HG03108 (cell line): ENCODE data around the gene RHBDL3.

Experiments
- ATAC-seq: cut with Tn5 transposase; IDR thresholded peaks from one replicate; pipeline ENCODE4 v1.9.1; 2021; ENCODE audit warnings: moderate library complexity; ENCODE audit not compliant: unreplicated experiment

Gene RHBDL3

DNA sequence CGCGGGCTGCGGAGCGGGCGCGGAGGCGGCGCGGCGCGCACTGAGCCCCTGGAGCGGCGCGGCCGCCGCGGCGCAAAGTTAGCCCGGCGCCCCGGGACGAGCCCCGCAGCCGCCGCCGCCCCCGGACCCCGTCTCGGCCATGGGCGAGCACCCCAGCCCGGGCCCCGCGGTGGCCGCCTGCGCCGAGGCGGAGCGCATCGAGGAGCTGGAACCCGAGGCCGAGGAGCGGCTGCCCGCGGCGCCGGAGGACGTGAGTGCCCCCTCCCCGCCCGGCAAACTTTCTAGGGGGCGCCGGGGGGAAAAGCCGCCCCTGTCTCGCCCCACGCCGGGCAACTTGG is 388 bp downstream of the RHBDL3 start:
- no peak for ATAC-seq

DNA sequence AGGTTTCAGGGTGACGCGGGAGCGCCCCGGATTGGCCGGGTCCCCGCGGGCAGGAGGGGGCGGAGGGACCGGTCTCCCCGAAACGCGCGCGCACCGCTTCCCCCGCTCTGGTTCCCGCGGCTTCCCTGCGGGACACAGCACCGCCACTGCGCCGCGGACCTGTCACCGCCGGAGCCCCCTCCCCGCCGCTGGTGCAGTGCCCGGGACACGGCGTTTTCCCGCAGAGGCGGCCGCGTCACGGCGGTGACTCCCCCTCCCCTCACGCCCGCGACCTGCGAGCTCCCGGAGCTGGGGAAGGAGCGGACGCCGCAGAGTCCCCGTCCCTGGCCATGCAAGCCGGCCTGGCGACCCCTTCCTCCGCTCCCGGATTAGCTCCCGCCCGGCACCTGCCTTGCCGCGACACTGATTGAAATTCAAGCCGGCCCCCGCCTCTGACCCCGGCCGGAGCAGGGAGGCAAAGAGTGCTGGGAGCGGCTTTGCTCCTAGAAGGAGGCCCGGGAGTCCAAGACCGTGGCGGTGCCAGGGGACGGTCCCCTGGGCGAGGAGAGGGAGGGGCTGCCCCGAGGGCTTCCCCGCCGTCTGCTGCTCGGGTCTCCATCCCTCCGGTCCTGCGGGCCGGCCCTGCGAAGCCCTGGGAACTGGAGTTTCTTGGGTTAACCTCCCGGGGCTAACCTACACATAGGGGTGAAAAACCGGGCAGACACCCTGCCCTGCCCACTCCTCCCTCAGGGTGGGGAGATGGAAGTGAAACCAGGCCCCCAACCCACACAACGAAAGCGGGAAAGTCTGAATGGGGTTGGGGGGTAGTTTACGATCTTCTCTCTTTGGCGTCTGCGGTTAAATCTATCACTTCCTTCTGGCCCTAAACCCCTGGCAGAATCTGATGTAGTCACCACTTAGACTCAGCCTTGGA is 1.0 kb downstream of the RHBDL3 start:
- ATAC-seq, result no peak

DNA sequence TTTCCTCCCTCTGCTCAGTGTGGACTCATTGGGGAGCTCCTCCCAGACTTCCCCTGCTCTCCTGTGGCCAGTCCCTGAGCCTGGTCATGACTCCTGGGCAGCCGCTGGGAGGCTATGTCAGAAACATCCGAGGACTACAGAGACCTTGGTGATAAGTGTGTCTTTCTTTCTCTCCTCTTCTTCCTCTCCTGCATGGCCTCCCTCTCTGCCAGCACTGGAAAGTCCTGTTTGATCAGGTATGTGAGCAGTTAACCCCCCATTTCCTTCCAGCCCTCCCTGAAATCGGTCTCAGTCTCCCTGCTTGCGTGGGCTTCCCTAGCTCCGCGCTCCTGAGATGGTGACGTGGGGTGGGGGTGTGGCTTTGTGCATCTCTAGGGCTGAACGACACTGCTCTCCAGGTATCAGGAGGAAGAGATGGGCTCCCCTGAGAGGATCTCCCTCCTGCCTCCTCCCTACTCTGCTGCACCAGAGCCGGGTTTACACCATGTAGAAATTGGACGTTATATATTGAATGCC is 2.1 kb downstream of the RHBDL3 start:
- ATAC-seq, result no peak

DNA sequence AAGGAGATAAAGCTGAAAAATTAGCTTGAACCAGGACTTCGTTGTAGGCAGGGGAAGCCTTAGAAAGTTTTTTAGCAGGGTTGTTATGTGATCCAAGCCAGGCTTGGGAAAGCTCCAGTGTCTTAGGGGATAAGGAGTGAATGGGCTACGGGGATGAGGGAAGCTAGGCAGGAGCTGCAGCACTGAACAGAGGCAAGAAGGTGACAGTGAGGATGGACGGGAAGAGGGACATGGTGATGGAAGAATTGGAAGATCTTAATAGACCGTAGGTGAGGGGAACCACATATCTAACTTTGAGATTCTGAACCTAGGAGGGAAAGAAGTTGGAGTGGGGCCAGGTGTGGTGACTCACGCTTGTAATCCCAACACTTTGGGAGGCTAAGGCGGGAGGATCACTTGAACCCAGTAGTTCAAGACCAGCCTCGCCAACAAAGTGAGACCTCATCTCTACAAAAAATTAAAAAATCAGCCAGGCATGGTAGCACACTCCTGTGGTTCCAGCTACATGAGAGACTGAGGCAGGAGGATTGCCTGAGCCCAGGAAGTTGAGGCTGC is 3.2 kb downstream of the RHBDL3 start:
- ATAC-seq, result no peak

DNA sequence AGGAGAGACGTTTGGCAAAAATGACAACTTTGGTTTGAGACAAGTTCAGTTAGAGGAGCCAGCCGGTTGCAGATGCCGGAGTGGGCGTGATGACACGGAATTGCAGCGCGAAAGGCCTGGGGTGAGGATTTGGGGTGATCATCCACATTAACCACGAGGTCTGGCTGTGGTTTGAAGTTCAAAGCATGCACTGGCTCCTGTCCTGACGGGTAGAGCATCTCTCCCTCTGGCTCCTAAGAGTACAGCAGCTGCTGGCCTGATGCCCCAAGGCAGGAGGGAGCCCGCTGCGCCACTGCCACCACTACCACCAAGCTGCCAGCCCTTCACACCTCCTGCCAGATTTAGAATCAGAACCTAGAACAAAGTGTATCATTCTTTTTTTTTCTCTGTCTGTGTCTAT is 3.7 kb downstream of the RHBDL3 start:
- no peak for ATAC-seq

DNA sequence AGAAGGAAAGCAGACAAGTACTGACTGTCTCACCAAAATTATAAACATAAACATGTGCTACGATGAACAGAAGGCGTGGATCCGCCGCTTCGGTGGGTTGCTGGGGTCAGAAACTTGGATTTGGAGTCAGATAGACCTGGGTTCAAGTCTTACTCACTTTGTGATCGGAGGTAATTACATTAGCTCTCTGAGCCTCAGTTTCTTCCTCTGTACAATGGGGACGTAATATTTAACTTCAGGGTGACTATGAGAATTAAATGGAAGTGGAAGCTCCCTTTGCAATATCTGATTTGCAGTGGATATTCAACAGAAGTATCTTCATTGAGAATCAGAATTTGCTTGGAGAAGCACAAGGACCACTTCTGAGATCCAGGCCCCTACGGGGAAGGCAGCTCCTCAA is 6.2 kb downstream of the RHBDL3 start:
- ATAC-seq, result no peak

DNA sequence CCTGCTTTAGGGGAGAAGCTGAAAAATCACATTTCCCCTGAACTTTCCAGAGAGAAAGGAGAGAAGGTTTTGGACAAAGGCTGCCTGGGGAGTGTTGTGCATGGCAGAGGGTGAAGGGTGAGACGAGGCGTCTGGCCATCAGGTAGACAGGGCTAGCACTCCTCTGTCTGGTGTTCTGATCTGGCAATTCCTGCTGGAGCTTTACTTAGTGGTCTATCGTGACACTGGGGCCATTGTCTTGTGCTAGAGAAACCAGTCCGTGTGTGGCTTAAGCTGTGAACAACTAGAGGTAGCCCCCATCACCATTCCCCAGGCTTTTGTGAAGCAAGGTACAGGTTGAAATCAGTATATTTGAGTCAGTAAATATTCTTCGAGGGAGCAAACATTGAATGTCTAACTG is 8.5 kb downstream of the RHBDL3 start:
- no peak for ATAC-seq

DNA sequence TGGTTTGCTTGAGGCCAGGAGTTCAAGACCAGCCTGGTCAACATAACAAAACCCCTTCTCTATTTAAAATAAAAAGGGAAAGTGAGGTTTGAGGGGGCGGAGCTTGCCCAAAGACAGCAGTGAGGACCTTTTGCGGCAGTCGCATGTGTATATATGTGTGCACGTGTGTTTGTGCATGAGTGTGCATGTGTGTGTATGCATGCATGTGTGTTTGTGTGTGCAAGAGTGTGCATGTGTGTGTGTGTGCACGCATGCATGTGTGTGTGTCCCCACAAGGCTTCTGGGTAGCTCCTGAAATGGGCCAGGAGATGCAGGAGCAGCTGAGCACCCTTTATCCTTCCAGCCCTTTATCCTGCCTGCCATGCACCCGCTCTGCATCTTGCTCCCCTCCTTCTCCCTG is 9.0 kb downstream of the RHBDL3 start:
- no peak for ATAC-seq

DNA sequence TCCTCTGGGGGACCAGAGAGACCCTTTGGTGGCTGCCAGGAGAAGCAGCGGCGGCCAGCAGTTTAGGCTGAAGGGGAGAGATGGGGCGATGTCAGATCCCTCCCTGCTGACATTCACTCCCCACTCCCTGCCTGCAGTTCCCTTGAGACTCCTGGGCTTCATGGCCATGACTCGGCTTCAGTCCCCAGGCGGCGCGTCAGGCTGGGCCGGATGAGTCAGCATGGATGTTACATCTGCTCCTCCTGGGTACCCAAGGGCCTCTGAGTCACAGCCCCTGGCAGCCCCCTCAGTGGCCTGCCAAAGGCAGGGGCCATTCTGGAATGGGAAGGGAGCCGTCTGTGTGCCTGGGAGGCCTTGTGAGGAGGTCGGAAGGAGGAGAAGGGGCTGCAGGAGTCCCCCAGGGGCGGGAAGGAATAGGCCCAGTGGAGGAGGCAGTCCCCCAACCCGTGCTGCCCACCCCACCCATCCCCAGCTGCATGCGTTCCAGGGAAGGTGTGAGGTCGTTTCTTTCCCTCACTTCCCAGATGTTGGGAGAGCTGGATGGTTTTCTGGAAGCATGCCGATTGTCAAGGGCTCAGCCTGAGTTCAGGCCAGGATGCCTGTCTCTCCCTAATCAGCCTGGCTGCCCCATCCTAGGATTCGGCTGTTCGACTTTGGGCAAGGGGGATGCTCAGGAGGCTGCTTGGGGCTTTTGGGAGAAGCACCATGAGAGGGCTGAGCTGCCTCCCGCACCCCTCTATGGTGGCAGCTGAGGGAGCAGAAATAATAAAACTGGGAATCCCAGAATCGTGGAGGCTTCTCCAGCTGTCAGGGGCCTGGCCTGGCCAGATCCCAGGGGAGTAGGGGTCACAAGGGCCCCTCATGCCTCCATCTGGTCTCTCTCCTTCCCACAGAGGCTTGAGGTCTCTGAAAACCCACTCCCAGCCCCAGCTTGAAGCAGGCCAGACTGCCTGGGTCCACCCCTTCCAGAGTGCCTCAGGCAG is 9.7 kb downstream of the RHBDL3 start:
- no peak for ATAC-seq

DNA sequence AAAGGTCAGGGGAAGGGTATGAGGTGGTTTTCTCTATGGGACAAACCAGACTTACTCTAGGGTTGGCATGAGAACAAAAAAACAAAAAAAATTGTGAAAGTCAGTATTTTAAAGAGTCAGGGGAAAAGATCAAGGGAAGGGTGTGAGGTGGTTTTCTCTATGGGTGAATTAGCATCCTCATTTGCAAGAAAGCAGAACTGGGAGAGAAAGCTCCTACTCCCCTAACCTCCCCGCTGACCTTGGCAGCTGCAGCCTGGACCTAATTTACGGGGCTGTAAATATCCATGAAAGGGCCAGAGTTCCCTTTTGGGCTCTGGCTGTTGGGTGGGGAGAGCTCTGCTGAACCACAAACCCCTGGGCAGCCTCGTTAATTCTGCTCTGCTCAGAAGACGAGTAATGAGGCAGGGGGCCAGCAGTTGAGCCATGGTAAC is 10.6 kb downstream of the RHBDL3 start:
- ATAC-seq, result no peak

DNA sequence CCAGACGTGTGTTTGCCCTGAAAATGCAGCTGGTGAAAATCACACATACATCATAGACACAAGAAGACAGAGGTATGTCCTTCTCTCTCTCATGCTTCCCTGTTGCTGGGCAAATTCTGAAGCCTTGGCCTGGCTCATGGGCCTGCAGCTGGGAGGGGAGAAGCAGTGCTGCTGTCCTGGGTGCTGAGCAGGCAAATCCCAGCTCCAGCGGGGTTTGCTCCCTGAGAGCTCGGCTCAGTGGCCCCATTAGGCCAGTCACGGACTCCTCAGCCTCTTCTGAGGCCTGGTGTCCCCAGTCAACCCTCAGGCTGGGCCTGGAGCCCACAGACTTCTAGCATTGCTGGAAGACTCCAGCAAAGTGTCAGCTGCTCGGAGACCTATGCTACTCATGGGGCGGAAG is 11.7 kb downstream of the RHBDL3 start:
- no peak for ATAC-seq

DNA sequence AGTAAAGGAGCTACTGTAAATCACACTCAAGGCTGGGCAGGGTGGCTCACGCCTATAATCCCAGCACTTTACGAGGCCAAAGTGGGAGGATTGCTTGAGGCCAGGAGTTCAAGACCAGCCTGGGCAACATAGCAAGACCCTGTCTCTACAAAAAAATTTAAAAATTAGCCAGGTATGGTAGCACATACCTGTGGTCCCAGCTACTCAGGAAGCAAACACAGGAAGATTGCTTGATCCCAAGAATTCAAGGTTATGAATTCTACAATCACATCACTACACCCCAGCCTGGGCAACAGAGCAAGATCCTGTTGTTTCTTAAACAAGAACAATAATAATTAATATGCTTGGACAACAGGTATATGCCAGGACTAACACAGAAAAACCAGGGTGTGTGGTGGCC is 13.2 kb downstream of the RHBDL3 start:
- ATAC-seq, result no peak

DNA sequence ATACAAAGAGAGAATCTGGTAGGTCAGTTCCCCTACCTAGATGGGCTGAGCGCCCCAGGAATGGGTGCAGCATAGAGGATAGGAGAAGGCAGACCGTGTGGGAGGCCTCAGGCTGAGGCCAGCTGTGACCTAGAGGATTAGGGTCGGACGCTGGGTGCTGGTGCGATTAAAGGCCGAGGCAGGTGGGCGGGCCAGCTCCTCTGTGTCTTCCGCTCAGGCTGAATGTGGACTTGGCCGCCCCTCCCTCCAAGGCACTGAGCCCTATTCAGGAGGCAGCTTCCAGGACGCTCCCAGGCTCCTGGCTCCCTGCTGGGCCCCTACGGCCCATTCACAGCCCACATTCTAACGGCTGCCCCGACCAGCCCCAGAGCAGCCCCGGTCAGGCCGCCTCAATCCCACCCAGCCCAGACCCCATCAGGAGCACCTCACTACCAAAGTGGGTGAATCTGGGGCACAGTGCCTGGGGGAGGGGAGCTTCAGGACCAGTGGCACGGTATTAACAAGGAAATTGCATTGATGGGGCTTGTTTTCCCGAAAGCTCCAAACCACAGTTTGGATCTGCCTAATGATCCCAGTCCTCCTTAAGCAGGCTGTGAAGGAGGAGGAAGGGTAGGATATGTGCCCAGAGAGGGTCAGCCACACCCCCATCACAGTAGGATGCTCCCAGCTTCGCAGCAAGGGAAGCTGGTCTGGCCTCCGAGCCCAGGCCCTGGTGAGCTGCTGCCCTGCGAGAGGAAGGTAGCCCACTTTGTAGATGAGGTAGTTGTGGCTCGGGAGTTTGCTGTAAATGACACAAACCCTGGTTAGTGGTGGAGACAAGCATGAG is 14.5 kb downstream of the RHBDL3 start:
- ATAC-seq, result no peak

DNA sequence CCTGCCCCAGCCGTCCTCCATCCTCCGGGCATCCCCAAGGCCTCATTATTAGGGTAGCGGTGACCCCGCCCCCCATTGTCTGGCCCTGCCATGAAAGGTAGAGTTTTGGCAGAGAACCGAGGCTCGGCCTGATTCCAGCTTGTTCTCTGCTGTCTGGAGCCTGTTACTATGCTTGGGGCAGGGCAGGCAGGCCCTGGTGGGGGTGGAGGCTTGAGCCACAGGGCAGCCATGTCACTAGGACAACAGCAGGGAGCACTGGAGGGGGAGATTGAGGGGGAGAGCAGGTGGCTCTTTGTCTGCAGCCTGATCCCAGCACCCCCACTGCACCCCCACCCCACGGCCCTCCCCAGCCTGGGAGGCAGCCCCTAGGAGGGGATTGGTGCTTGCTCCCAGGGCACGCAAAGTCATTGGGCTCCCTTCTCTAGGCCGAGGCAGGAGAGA is 15.4 kb downstream of the RHBDL3 start:
- no peak for ATAC-seq

DNA sequence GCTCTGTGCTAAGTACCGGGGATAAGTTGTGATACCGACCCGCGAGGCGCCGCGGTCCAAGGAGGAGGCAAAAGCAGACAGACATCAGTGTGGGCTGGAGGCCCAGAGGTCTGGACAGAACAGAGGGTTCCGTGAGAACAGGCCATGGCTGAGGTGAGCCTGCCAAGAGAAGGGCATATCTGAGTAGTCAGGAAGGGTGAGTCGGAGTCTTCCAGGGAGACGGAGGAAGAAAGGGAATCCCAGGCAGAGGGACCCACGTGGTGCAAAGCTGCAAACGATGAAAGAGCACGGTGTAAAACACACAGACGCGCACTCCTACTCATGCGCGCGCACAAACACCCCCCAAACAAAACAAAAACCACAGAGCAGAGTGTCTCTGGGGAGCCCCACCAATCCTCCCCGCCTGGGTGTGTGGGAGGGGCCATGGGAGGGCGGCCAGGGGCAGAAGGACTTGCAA is 18.1 kb downstream of the RHBDL3 start:
- ATAC-seq, result no peak

DNA sequence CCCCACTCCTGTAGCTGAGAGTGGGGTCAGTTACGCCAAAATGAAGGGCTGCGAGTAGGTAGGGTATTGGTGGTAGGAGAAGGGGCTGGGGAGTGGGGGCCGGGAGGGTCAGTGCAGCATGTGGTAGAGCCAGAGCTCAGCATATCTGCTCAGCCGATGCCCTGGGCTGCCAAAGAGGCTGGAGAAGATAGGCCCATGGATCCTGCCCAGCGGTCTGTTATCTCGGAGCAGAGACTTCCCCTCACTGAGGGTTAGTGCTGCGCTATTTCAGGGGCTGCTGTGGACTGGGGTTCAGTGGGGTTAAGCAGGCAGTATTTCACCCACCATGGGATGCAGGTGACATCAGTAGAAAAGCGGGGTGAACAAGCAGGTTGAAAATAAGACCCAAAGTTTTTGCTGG is 19.7 kb downstream of the RHBDL3 start:
- no peak for ATAC-seq

DNA sequence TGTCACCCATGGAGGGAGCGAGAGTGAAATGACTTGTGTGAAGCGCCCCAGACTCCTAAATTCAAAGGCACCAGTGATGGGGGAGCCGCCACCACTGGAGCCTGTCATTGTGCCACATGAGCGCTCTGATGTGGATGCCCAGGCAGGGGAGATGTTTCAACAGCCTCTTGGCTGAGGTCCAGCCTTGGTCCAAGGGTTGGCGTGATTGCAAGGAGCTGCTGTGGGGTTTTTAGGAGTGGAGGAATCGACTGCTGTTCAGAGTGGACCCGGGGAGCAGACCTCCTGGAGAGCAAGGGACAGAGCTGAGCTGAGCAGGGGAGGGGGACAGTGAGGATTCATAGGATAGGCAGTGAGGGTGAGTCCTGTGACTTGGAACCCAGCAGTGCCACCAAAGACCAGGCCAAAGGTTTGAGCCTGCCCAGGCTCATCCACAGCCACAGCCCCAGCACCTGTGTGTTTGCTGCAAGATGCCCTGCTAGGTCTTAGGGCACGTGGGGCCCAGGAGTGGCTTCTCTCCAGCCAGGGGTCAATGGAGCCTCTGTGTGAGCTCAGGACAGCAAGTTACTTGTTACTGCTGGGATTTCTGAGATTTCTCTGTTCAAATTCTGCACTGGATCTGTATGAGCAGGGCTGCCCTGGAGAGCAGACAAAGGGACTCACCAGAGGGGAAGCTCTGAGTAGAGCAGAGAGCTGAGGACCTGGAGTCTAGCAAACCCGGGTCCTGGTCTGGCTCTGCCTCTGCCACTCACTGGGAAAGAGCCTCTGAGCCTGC is 20.3 kb downstream of the RHBDL3 start:
- ATAC-seq, result no peak

DNA sequence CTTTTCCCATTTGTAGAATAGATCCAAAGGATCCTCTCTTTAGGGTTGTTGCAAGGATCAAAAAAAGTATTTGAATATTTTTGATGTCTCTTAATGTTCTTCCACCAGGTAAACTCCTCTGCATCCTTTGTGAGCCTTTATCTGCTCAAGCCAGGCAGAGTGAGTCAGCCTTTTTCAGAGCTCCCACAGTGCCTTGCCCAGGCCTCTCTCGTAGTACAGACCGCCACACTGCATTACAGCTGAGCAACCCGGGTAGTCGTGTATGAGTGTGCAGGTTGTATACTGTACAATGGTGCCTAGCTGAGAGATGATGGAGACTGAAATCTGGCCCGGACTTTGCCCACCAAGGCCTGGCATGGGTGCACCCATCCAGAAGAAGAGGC is 20.9 kb downstream of the RHBDL3 start:
- ATAC-seq, result no peak

DNA sequence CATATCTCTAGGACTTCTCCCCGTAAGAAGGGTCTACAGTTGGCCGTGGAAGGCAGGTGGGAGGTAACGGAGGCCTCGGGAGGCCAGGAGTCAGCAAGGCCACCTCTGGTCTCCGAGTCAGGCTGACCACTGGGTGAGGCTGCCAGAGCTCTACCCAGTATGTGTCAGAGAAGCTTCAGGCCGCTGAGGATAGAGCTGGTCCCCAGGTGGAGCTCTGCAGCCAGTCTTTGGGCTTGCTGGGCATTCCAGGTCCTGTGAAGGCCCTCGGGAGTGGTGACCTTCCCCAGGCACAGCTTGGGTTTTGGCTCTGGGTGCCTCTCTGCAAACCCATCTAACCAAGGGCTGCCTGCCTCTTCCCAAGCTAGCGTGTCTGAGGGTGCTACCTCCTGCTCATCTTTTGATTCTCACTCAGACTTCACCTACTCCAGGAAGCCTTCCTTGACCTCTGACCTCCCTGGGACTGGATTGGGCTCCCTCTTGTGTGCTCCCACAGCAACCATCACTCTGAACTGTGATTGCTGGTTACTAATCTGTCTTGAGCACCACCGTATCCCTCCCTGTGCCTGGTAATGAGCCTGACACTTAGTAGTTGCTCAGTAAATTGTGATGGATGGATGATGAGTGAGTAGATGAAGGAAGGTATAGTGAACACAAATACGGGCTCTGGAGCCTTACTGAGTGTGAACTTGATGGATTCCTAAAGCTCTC is 22.3 kb downstream of the RHBDL3 start:
- no peak for ATAC-seq
